Thoracic aorta (tissue), 2 donors: ENCODE data around the gene CARD9. TPM values are rescaled to one million over a fixed set of nuclear protein-coding genes. Genes with fewer than 3 reads are reported as not detected.

Experiments used
- ATAC-seq: fragments of 150-250 bp; one replicate; pipeline ENCODE4 v1.8.0; 2017; ENCODE audit warnings: low read depth; ENCODE audit not compliant: insufficient number of reproducible peaks, low FRiP score
- DNase-seq: peaks from one replicate; pipeline ENCODE4 v3.0.0-alpha.2; 2020; ENCODE audit warnings: low spot score
- H3K27ac ChIP-seq, 2 donors: fragments of 200-600 bp; sonication (generic); 1 replicate in 1 of 2; 2 replicates in 1 of 2; pipeline ENCODE4 v1.5.1; 2016; ENCODE audit warnings: mild to moderate bottlenecking in 2 of 2, moderate library complexity in 2 of 2
- H3K27me3 ChIP-seq: fragments of 200-600 bp; sonication (generic); replicated peaks from 2 replicates; pipeline ENCODE4 v1.6.0; 2016; ENCODE audit warnings: mild to moderate bottlenecking; ENCODE audit not compliant: insufficient read depth
- H3K36me3 ChIP-seq: fragments of 200-600 bp; sonication (generic); one replicate; pipeline ENCODE4 v1.5.1; 2016
- H3K4me1 ChIP-seq, 2 donors: fragments of 200-600 bp; sonication (generic); 1 replicate in 1 of 2; 2 replicates in 1 of 2; pipeline versions ENCODE4 v1.5.1 to v1.6.0; 2016; ENCODE audit warnings: low read depth in 2 of 2, mild to moderate bottlenecking in 1 of 2; ENCODE audit not compliant: control insufficient read depth in 1 of 2
- H3K4me3 ChIP-seq: fragments of 200-600 bp; sonication (generic); 2 replicates; pipeline ENCODE4 v1.5.1; 2016; ENCODE audit warnings: mild to moderate bottlenecking
- H3K9me3 ChIP-seq: fragments of 200-600 bp; sonication (generic); 2 replicates; pipeline ENCODE4 v1.5.1; 2016
- total RNA-seq, 2 donors: library from RNA; depleted of rRNA; stranded (reverse); fragments of >200 nt; gene quantifications; one replicate each; pipeline versions ENCODE4 v1.1.0 to v1.2.3, GENCODE V29; 2016
- TF ChIP-seq, protein P1 (sequence below): fragments of 200-600 bp; sonication (generic); IDR thresholded peaks from one replicate; pipeline ENCODE4 v1.5.1; 2019; ENCODE audit warnings: antibody characterized with exemption

The CARD9 gene
- total RNA-seq, 2 donors from 2014 or later: 1.4 to 6.6 TPM

DNA sequence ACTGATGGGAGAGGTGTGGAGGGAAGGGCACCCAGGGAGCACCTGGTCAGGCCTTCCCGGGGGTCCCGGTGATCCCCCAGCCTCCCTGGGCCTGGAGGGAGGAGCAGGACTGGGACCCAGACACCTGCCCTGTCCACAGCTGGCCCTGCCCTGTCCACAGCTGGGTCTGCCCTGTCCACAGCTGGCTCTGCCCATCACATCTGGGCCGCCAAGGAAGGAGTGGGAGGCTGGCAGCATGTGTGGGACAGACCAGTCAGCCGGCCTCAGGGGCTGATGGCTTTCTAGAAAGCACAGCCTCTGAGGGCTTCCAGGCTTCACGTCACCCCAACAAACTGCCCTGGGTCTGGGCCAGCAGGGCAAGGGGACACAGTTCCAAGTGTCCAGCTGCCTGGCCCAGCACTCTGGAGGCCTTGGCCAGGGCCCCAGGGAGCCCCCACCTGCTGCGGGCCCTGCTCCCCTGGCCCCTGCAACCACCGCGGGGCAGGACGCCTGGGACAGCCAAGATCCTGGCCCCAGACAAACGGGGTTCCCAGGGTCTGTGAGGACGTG is 22.1 kb downstream of the CARD9 start:
- no peak for DNase-seq
- no peak overlapping the region for H3K4me3 ChIP-seq
- TF ChIP-seq, protein P1, sequence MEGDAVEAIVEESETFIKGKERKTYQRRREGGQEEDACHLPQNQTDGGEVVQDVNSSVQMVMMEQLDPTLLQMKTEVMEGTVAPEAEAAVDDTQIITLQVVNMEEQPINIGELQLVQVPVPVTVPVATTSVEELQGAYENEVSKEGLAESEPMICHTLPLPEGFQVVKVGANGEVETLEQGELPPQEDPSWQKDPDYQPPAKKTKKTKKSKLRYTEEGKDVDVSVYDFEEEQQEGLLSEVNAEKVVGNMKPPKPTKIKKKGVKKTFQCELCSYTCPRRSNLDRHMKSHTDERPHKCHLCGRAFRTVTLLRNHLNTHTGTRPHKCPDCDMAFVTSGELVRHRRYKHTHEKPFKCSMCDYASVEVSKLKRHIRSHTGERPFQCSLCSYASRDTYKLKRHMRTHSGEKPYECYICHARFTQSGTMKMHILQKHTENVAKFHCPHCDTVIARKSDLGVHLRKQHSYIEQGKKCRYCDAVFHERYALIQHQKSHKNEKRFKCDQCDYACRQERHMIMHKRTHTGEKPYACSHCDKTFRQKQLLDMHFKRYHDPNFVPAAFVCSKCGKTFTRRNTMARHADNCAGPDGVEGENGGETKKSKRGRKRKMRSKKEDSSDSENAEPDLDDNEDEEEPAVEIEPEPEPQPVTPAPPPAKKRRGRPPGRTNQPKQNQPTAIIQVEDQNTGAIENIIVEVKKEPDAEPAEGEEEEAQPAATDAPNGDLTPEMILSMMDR: no peak
- ATAC-seq: no peak
- peaks cover 0 to 16% of the 10 kb centered on the region in 2 donors for H3K4me1 ChIP-seq
- no peak overlapping the region for H3K27ac ChIP-seq
- no peaks in the 10 kb centered on the region for H3K27me3 ChIP-seq
- peaks cover 6% of the 10 kb centered on the region for H3K36me3 ChIP-seq
- no peaks in the 10 kb centered on the region for H3K9me3 ChIP-seq

DNA sequence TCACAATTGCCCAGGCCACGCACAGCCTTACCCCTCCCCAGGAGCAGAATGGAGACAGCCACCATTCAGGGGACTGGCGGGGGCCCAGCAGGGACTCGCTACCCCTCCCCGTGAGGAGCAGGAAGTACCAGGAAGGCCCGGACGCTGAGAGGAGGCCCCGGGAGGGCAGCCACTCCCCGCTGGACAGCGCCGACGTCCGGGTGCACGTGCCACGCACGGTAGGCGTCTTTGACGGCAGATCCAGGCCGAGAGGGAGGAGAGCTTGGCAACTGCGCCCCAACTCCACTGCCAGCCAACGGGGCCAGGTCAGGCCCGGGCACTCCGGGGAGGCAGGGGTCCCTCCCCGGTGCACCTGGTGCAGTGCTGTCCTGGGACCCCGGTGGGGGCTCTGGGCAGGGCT is 23.9 kb downstream of the CARD9 start:
- ATAC-seq (no peak), DNase-seq (no peak)
- TF ChIP-seq, protein P1: no peak
- no peaks in the 10 kb centered on the region for H3K36me3 ChIP-seq
- H3K4me1 ChIP-seq: peaks cover 4 to 29% of the 10 kb centered on the region in 2 donors
- H3K4me3 ChIP-seq: no peak overlapping the region
- no peaks in the 10 kb centered on the region for H3K27me3 ChIP-seq
- H3K9me3 ChIP-seq: no peaks in the 10 kb centered on the region
- no peak overlapping the region for H3K27ac ChIP-seq

DNA sequence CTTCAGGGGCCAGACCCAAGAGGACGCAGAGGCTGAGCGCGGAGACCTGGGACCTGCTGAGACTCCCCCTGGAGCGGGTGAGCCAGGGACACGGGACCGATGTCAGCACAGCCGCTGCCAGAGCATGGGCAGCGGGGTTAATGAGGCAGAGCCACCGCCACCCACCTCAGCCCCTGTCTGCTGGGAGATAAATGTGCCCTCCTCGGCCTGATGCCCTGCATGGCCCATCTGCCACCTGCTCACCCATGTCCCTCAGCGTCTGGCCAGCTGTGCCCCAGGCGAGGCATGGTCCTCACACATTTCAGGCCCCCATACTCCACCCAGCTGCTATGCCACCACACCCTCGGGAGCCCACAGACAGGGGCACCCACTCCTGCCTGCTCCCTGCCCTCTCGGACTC is 24.8 kb downstream of the CARD9 start:
- Histone ChIP-seq H3K27me3 (no peaks in the 10 kb centered on the region), H3K9me3 (no peaks in the 10 kb centered on the region), H3K27ac (no peak overlapping the region), H3K4me1 (peaks cover 4 to 28% of the 10 kb centered on the region in 2 donors), H3K4me3 (no peak overlapping the region), H3K36me3 (no peaks in the 10 kb centered on the region)
- TF ChIP-seq, protein P1: no peak
- DNase-seq (no peak), ATAC-seq (no peak)

DNA sequence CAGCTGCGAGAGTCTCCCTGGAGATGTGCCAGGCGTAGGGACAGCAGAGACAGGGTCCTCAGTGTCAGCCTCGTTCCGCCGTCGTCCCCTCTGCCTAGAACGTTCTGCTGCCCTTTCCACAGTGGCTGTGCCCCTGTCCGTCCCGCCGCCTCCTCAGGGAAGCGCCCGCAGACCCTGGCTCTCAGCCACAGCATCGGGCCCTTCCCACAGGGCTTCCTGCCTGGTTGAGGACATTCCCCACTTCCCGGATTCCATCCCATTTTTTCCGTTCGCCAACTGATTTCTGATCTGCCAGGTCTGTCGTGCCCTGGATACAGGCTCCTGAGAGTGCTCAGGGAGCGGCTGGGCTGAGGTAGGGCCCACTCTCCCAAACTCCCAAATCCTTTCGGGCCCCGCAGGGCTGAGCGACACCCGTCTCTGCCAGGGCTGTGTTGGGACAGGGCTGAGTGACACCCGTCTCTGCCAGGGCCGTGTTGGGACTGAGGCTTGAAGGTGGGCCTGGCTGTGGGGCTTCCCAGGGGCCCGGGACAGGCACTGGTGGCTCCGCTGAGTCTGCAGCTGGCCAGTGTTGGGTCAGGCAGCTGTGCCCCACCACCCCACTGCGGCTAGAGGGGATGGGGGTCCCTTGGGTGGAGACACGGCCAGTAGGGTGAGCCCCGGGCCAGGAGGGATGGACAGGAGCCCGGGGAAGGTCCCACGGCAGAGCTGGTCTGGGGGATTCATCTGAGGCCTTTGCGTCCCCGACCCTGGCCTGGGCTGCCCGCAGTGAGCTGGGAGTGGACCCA is 25.8 kb downstream of the CARD9 start:
- no peaks in the 10 kb centered on the region for H3K9me3 ChIP-seq
- ATAC-seq (no peak), DNase-seq (no peak)
- no peaks in the 10 kb centered on the region for H3K27me3 ChIP-seq
- no peaks in the 10 kb centered on the region for H3K36me3 ChIP-seq
- peaks cover 4 to 33% of the 10 kb centered on the region in 2 donors for H3K4me1 ChIP-seq
- H3K27ac ChIP-seq: no peak overlapping the region
- TF ChIP-seq, protein P1: no peak
- no peak overlapping the region for H3K4me3 ChIP-seq

DNA sequence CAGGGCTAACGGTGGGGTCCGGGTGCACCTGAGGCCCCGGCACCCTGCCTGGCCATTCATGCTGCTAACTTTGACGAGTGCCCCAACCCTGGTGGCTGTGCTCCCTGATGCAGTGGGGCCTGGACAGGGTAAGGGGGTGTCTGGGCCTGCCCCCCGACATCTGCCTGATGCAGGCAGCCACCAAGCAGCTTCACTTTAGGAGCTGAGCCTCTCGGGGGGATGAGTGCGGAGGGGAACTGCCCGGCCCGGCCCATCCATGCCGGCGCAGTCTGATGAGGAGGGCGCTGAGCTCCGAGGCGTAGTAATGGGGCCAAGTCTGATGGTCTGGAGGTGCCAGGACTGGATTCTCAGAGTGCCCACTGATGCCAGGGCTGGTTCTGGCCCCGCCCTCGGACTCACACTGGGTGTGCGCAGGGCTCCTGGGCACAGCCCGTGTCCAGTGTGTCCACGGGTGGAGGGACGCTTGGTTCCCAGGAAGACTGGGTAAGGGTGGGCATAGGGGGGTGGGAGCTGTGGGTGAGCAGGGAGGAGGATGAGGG is 26.5 kb downstream of the CARD9 start:
- H3K27me3 ChIP-seq: no peaks in the 10 kb centered on the region
- H3K4me3 ChIP-seq: no peak overlapping the region
- H3K27ac ChIP-seq: no peak overlapping the region

More for the DNA sequence above, 26.5 kb downstream of the CARD9 start:
- DNase-seq (no peak), ATAC-seq (no peak)
- TF ChIP-seq, protein P1: no peak
- Histone ChIP-seq H3K36me3 (no peaks in the 10 kb centered on the region), H3K4me1 (peaks cover 4 to 39% of the 10 kb centered on the region in 2 donors), H3K9me3 (no peaks in the 10 kb centered on the region)
